ENCODE measurements around the gene ANXA5. TPM values are rescaled to one million over a fixed set of nuclear protein-coding genes. Genes with fewer than 3 reads are reported as not detected.

Gene ANXA5
- total RNA-seq, 1 experiment from 2014 or later = 280 TPM

DNA sequence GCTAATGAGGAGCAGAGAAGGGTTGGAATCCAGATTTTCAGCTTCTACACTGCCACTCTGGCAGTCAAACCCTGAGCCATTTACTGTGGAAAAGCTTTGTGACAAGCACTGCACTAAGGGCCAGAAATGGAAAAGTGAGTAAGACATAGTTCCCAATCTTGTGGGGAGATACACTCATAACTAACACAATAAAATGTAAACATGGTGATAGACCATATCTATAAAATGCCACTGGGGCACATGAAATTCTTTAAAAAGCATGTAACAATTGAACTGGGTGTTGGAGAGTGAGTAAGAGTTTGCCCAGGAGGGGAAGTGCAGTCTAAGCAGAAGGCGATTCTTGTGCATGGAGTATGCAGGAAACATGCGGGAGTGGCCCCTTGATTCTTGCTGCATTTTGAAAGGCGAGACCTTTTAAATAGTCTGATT is 32.0 kb upstream of the ANXA5 start:
- intact Hi-C loops (cut with micrococcal nuclease) = loop anchor here (2.0 kb wide), 2 partner anchors 60 to 72 kb away; partner anchors contain the start of gene EXOSC9
- Histone ChIP-seq H3K4me3 (ENCODE audit: low read length) (peak overlapping the region; percentile 26; the same call in 1 of the 2 replicates), H4K20me1 (ENCODE audit: low read length) (no peaks in the 10 kb centered on the region), H3K9me3 (ENCODE audit: low read length) (no peaks in the 10 kb centered on the region), H3K27ac (ENCODE audit: low read length) (peak overlapping the region; percentile 97), H3K27me3 (ENCODE audit: low read length) (no peaks in the 10 kb centered on the region), H3K4me2 (ENCODE audit: low read length) (peak overlapping the region; percentile 75), H3K36me3 (ENCODE audit: low read depth, low read length) (no peaks in the 10 kb centered on the region), H3K4me1 (ENCODE audit: insufficient read depth, low read length) (peaks cover 27% of the 10 kb centered on the region), H3F3A (ENCODE audit: low read length, unreplicated experiment) (peaks cover 7% of the 10 kb centered on the region), H2AFZ (ENCODE audit: low read length) (no peak overlapping the region), H3K9me2 (replicated peaks; ENCODE audit: low read length) (no peaks in the 10 kb centered on the region), H3K9ac (ENCODE audit: low read length) (peak overlapping the region; percentile 53), H3K79me2 (ENCODE audit: low read length) (no peaks in the 10 kb centered on the region)
- DNase-seq (peak; percentile 86), ATAC-seq (peak; percentile 84)
- no peak for TF ChIP-seq EZH2phosphoT487 (IDR thresholded peaks at IDR 0.05; ENCODE audit: borderline replicate concordance, low read length)
- TF ChIP-seq, protein P1, sequence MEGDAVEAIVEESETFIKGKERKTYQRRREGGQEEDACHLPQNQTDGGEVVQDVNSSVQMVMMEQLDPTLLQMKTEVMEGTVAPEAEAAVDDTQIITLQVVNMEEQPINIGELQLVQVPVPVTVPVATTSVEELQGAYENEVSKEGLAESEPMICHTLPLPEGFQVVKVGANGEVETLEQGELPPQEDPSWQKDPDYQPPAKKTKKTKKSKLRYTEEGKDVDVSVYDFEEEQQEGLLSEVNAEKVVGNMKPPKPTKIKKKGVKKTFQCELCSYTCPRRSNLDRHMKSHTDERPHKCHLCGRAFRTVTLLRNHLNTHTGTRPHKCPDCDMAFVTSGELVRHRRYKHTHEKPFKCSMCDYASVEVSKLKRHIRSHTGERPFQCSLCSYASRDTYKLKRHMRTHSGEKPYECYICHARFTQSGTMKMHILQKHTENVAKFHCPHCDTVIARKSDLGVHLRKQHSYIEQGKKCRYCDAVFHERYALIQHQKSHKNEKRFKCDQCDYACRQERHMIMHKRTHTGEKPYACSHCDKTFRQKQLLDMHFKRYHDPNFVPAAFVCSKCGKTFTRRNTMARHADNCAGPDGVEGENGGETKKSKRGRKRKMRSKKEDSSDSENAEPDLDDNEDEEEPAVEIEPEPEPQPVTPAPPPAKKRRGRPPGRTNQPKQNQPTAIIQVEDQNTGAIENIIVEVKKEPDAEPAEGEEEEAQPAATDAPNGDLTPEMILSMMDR (conservative IDR thresholded peaks at IDR 0.05; ENCODE audit: low read depth, low read length) = no peak
- TF ChIP-seq EZH2 (IDR thresholded peaks at IDR 0.05; ENCODE audit: low read length, unreplicated experiment) = no peak
- ChIA-PET POLR2A (ENCODE audit: unreplicated experiment) (no interaction called here), CTCF (no interaction called here)
- no TSS peak for BruUV-seq (replicated peaks)

DNA sequence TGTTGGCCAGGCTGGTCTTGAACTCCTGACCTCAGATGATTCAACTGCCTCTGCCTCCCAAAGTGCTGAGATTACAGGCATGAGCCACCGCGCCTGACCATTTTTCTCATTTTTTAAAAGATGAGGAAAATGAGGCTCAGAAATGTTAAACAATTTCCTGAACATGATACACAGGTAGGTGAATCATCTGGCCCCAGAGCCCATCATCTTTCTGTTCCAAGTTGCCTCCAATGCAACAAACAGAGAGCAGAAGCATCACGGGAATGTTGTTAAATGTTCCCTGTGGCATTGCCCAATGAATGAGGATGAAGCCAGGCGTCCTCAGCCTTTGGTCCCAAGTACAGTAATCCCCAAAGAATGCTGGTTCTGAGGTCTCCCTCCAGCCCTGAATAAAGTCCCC is 31.3 kb upstream of the ANXA5 start:
- CTCF ChIA-PET = interaction anchor here (0.5 kb wide), 1 partner anchor 32 kb away, joined by 4 read pairs; the partner anchor contains the start of gene ANXA5
- H3K36me3 ChIP-seq (ENCODE audit: low read depth, low read length) = no peaks in the 10 kb centered on the region
- no peaks in the 10 kb centered on the region for H4K20me1 ChIP-seq (ENCODE audit: low read length)
- no peak for TF ChIP-seq EZH2 (IDR thresholded peaks at IDR 0.05; ENCODE audit: low read length, unreplicated experiment)
- TF ChIP-seq, protein P1 (conservative IDR thresholded peaks at IDR 0.05; ENCODE audit: low read depth, low read length) = no peak
- TF ChIP-seq EZH2phosphoT487 (IDR thresholded peaks at IDR 0.05; ENCODE audit: borderline replicate concordance, low read length) = no peak
- H3K27me3 ChIP-seq (ENCODE audit: low read length) = no peaks in the 10 kb centered on the region
- peak overlapping the region; percentile 45 for H3K4me2 ChIP-seq (ENCODE audit: low read length)
- no peak overlapping the region for H3K4me3 ChIP-seq (ENCODE audit: low read length)
- no peak overlapping the region for H2AFZ ChIP-seq (ENCODE audit: low read length)
- BruUV-seq (replicated peaks) = no TSS peak
- DNase-seq = peak; percentile 89
- POLR2A ChIA-PET (ENCODE audit: unreplicated experiment) = interaction anchor here (0.6 kb wide), 1 partner anchor 154 kb away, joined by 3 read pairs; no protein-coding TSS in a partner anchor
- no peaks in the 10 kb centered on the region for H3K9me3 ChIP-seq (ENCODE audit: low read length)
- intact Hi-C loops (cut with micrococcal nuclease) = loop anchor here (2.0 kb wide), 2 partner anchors 59 to 73 kb away; partner anchors contain the start of gene EXOSC9
- no peak overlapping the region for H3K9ac ChIP-seq (ENCODE audit: low read length)
- ATAC-seq = peak; percentile 59
- H3K9me2 ChIP-seq (replicated peaks; ENCODE audit: low read length) = no peaks in the 10 kb centered on the region
- peaks cover 27% of the 10 kb centered on the region for H3K4me1 ChIP-seq (ENCODE audit: insufficient read depth, low read length)
- H3K79me2 ChIP-seq (ENCODE audit: low read length) = no peaks in the 10 kb centered on the region
- peak overlapping the region; percentile 97 for H3K27ac ChIP-seq (ENCODE audit: low read length)
- H3F3A ChIP-seq (ENCODE audit: low read length, unreplicated experiment) = peaks cover 7% of the 10 kb centered on the region

DNA sequence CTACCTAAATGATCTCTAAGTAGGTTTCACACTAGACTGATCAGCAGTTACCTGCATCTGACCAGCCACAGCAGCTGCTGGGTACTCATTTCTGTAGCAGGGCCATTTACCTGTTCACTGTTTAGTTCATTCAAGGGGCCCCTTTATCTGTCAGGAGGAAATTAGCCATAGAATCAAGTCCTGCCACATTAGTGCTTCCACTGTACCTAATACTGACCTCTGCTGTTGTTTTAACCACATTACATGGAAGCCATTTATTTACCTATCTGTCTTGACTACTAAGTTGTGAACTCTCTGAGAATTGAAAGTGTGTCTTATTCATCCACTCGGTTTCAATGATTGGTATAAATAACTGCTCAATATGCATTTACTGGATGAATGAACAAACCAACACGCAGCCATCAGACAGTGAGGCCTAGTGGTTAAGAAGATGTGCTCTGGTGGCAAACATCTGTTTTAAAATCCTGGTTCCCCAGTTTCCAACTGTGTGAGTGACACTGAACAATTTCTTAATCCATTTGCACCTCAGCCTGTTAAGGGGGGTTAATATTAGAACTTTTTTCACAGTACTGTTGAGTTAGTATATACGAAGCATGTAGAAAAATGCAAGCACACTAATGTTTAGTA is 30.0 kb upstream of the ANXA5 start:
- intact Hi-C loops (cut with micrococcal nuclease) = loop anchor here (1.0 kb wide), 2 partner anchors 15 to 29 kb away; no protein-coding TSS in a partner anchor
- Histone ChIP-seq H3K4me1 (ENCODE audit: insufficient read depth, low read length) (peaks cover 27% of the 10 kb centered on the region), H3F3A (ENCODE audit: low read length, unreplicated experiment) (peaks cover 7% of the 10 kb centered on the region), H3K4me2 (ENCODE audit: low read length) (no peak overlapping the region), H3K27ac (ENCODE audit: low read length) (0 out of 2 replicates have a peak overlapping the region, but pooled peaks have one; percentile 97), H3K36me3 (ENCODE audit: low read depth, low read length) (no peaks in the 10 kb centered on the region), H2AFZ (ENCODE audit: low read length) (0 out of 2 replicates have a peak overlapping the region, but pooled peaks have one; percentile 42), H3K9ac (ENCODE audit: low read length) (no peak overlapping the region), H3K79me2 (ENCODE audit: low read length) (no peaks in the 10 kb centered on the region), H3K4me3 (ENCODE audit: low read length) (no peak overlapping the region), H3K27me3 (ENCODE audit: low read length) (no peaks in the 10 kb centered on the region), H3K9me3 (ENCODE audit: low read length) (no peaks in the 10 kb centered on the region), H3K9me2 (replicated peaks; ENCODE audit: low read length) (no peaks in the 10 kb centered on the region), H4K20me1 (ENCODE audit: low read length) (no peaks in the 10 kb centered on the region)
- POLR2A ChIA-PET (ENCODE audit: unreplicated experiment) = no interaction called here
- no peak for TF ChIP-seq EZH2 (IDR thresholded peaks at IDR 0.05; ENCODE audit: low read length, unreplicated experiment)
- TF ChIP-seq, protein P1 (conservative IDR thresholded peaks at IDR 0.05; ENCODE audit: low read depth, low read length) = peak; percentile 74
- BruUV-seq (replicated peaks) = no TSS peak
- DNase-seq (peak; percentile 79), ATAC-seq (peak; percentile 18; the same call in 1 of the 2 replicates)
- CTCF ChIA-PET = no interaction called here

Measured in PC-3 (cell line).